Mesodermal cell (in vitro differentiated cells): Measurements from ENCODE around the gene ZDHHC19.

Source experiments
- H3K27ac ChIP-seq: 2 replicates; pipeline ENCODE4 v1.7.0; 2013; ENCODE audit warnings: mild to moderate bottlenecking, low read depth, low read length, moderate library complexity; ENCODE audit not compliant: severe bottlenecking
- H3K36me3 ChIP-seq: 2 replicates; pipeline ENCODE4 v1.7.1; 2013; ENCODE audit warnings: mild to moderate bottlenecking, low read length, moderate library complexity; ENCODE audit not compliant: control insufficient read depth, insufficient read depth
- H3K4me1 ChIP-seq: one replicate; pipeline ENCODE4 v1.7.1; 2013; ENCODE audit warnings: mild to moderate bottlenecking, low read length; ENCODE audit not compliant: insufficient read depth, control insufficient read depth, poor library complexity, severe bottlenecking
- H3K4me3 ChIP-seq: 2 replicates; pipeline ENCODE4 v1.7.0; 2013; ENCODE audit warnings: low read length, control low read depth, mild to moderate bottlenecking; ENCODE audit not compliant: insufficient read depth, poor library complexity, severe bottlenecking; ENCODE audit errors: extremely low read depth
- H3K9me3 ChIP-seq: 2 replicates; pipeline ENCODE4 v1.7.1; 2013; ENCODE audit warnings: mild to moderate bottlenecking, low read length, moderate library complexity; ENCODE audit not compliant: control insufficient read depth
- WGBS, 2 experiments: methylation state at CpG; one replicate each; pipeline ENCODE4 v1.1.5; 2013; ENCODE audit warnings: missing lambda C conversion rate in 2 of 2; ENCODE audit not compliant: insufficient coverage in 2 of 2; 5-methylcytosine and 5-hydroxymethylcytosine counted together

The ZDHHC19 gene

GRCh38 chr3:196163212-196163611 is 48.0 kb downstream of the ZDHHC19 start:
- no peak overlapping the region for H3K27ac ChIP-seq
- WGBS, 2 experiments = 80 to 97% methylated on average over 1 to 3 of the region's 6 CpGs
- H3K4me3 ChIP-seq = no peak overlapping the region
- no peaks in the 10 kb centered on the region for H3K36me3 ChIP-seq
- H3K9me3 ChIP-seq = no peaks in the 10 kb centered on the region
- H3K4me1 ChIP-seq = no peaks in the 10 kb centered on the region

GRCh38 chr3:196162679-196163078 is 48.5 kb downstream of the ZDHHC19 start:
- H3K4me1 ChIP-seq = no peaks in the 10 kb centered on the region
- H3K9me3 ChIP-seq = no peaks in the 10 kb centered on the region
- no peaks in the 10 kb centered on the region for H3K36me3 ChIP-seq
- 87 to 91% methylated on average over 8 to 9 of the region's 9 CpGs for whole genome bisulfite sequencing, 2 experiments
- no peak overlapping the region for H3K27ac ChIP-seq
- no peak overlapping the region for H3K4me3 ChIP-seq

GRCh38 chr3:196159952-196160804 is 51.0 kb downstream of the ZDHHC19 start:
- 63 to 73% methylated on average over 11 to 12 of the region's 15 CpGs for WGBS, 2 experiments
- H3K9me3 ChIP-seq = no peaks in the 10 kb centered on the region
- no peak overlapping the region for H3K27ac ChIP-seq
- H3K4me1 ChIP-seq = no peaks in the 10 kb centered on the region
- no peaks in the 10 kb centered on the region for H3K36me3 ChIP-seq
- H3K4me3 ChIP-seq = no peak overlapping the region

- no peak overlapping the region for H3K27ac ChIP-seq
- H3K4me1 ChIP-seq = no peaks in the 10 kb centered on the region
- no peak overlapping the region for H3K4me3 ChIP-seq
- WGBS, 2 experiments = 95 to 97% methylated on average over 13 of the region's 13 CpGs
- no peaks in the 10 kb centered on the region for H3K9me3 ChIP-seq
- no peaks in the 10 kb centered on the region for H3K36me3 ChIP-seq
These were observed 51.7 kb downstream of the ZDHHC19 start for GRCh38 chr3:196159526-196159925.

GRCh38 chr3:196156160-196156559 is 55.0 kb downstream of the ZDHHC19 start:
- WGBS, 2 experiments = 69 to 70% methylated on average over 3 to 5 of the region's 6 CpGs
- Histone ChIP-seq H3K36me3 (no peaks in the 10 kb centered on the region), H3K27ac (no peak overlapping the region), H3K4me3 (no peak overlapping the region), H3K4me1 (no peaks in the 10 kb centered on the region), H3K9me3 (no peaks in the 10 kb centered on the region)

- 80 to 100% methylated on average over 2 to 3 of the region's 3 CpGs for WGBS, 2 experiments
- no peak overlapping the region for H3K27ac ChIP-seq
- H3K36me3 ChIP-seq = no peaks in the 10 kb centered on the region
- peaks cover 18% of the 10 kb centered on the region for H3K9me3 ChIP-seq
- H3K4me1 ChIP-seq = no peaks in the 10 kb centered on the region
- no peak overlapping the region for H3K4me3 ChIP-seq
These were observed 60.7 kb downstream of the ZDHHC19 start for GRCh38 chr3:196150481-196150880.

GRCh38 chr3:196149831-196150301 is 61.3 kb downstream of the ZDHHC19 start:
- H3K36me3 ChIP-seq = no peaks in the 10 kb centered on the region
- no peaks in the 10 kb centered on the region for H3K4me1 ChIP-seq
- no peak overlapping the region for H3K4me3 ChIP-seq
- peaks cover 18% of the 10 kb centered on the region for H3K9me3 ChIP-seq
- no peak overlapping the region for H3K27ac ChIP-seq
- WGBS, 2 experiments = 87 to 97% methylated on average over 4 to 6 of the region's 7 CpGs

- H3K4me3 ChIP-seq = no peak overlapping the region
These were observed 61.8 kb downstream of the ZDHHC19 start for GRCh38 chr3:196149375-196149774.

More at GRCh38 chr3:196149375-196149774, 61.8 kb downstream of the ZDHHC19 start:
- H3K27ac ChIP-seq = no peak overlapping the region
- peaks cover 18% of the 10 kb centered on the region for H3K9me3 ChIP-seq
- H3K36me3 ChIP-seq = no peaks in the 10 kb centered on the region
- no peaks in the 10 kb centered on the region for H3K4me1 ChIP-seq
- WGBS, 2 experiments = 87 to 98% methylated on average over 7 to 8 of the region's 10 CpGs
